Glomerular endothelial cell (primary cell): Measurements from ENCODE around the gene NOM1. TPM values are rescaled to one million over a fixed set of nuclear protein-coding genes. Genes with fewer than 3 reads are reported as not detected.

Experiments
- DNase-seq: peaks from one replicate; pipeline ENCODE4 v3.0.0-alpha.2; 2011; ENCODE audit warnings: low read depth, low spot score; ENCODE audit errors: extremely low read depth
- total RNA-seq: library from RNA; depleted of rRNA; stranded (reverse); fragments of >200 nt; gene quantifications from 2 replicates; pipeline ENCODE4 v1.2.3, GENCODE V29; 2015

NOM1 gene
- total RNA-seq, 1 donor from 2014 or later = 43.8 TPM

DNA sequence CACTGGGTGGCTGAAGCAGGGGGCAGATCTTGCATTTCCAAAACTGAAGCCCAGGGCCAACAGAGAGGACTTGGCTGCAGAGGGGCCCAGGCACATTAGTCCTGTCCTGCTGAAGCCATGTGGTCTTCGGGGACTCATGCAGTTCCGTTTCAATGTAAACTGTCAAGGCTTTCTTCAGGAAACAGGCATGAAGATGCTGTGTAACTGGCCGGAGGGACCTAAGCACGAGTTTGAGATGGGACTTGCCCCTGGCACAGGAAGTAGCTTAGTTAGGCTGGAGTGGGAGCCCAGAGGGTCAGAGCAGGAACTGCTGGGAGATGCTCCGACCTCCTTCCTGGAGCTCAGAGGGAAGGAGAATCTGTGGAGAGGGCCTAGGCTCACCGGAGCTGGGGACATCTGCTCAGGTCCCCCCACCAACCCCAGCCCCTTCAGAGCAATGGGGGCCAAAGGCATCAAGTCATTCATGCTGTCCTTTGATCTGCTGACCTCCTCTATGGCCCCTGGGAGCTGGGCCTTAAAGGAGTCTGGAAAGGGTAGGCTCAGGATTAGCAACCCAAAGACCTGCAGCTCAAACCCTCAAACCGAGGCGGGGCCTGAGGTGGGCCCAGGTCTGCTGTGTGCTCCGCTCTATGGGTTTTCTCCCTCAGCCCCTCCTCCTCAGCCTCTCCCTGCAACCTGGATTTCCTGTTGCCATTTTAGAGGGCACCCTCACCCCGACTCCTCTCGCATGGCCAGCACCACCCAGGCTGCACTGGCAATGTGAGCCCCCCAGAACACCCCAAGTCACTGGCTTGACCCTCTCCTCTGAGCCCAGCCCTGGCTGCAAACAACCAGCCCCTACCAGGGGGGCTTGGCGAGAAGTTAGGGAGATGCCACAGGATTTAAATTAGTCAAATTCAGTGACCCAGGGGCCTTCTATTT, 65.4 kb downstream of the NOM1 start:
- no peak for DNase-seq

DNA sequence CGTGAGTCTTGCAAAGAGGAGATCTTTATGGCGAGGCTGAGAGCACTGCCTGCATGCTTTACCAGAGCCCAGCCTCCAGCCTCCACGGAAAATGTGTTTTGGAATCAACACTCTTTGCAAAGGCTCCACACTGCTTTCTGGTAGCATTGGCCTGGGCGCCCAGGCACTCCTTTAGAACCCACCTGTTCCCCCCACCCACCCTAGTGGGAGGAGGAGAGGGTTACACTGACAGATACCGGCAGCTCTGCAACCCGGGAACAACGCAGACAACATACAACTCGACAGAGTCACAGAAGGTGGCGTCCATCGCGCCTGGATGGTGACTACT, 66.5 kb downstream of the NOM1 start:
- no peak for DNase-seq

DNA sequence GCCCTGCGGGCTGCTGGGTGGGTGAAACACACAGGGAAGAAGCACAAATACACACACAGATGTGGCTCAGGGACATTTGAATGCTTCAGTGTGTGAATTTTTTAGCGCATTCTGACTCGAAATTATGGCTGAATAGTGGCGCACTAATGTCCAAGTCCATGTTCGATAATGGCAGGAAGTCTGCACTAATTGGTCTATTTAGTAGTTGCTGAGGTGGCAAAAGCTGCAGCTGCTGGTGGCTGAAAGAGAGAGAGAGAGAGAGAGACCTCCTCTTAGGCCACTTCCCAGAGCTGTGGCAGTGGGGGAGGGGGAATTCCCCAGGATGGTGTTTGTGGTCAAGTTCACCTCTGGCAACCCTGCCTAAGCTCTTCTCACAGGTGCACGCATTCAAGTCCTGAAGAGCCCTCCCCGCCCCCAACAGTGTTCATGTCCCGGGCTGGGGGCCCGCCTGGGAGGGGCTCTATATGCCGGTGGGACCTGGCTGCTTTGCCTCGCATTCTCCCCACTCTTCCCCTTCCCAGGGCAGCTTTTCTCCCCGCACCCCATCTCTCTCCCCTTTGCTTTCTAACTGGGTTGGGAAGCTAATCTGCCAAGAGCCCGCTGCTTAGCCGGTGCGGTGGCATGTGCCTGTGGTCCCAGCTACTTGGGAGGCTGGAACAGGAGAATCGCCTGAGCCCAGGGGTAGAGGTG, 67.0 kb downstream of the NOM1 start:
- no peak for DNase-seq

DNA sequence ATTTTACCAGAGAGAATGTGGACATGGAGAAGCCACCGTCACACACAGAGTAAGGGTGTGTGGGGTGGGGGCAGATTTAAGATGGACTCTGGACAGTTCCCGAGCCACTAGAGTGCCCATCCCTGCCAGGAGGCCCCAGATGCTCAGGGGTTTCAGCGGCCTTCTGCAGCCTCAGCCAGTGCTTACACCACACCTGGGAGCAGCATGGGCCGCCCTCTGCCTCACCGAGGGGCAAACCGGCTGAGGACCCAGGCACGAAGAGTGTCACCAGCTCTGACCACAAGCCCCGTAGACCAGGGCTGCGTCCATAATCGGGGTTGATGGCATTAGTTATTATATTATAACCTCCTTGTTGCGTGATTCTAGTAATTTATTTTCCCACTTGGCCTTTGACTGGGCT, 67.6 kb downstream of the NOM1 start:
- no peak for DNase-seq

DNA sequence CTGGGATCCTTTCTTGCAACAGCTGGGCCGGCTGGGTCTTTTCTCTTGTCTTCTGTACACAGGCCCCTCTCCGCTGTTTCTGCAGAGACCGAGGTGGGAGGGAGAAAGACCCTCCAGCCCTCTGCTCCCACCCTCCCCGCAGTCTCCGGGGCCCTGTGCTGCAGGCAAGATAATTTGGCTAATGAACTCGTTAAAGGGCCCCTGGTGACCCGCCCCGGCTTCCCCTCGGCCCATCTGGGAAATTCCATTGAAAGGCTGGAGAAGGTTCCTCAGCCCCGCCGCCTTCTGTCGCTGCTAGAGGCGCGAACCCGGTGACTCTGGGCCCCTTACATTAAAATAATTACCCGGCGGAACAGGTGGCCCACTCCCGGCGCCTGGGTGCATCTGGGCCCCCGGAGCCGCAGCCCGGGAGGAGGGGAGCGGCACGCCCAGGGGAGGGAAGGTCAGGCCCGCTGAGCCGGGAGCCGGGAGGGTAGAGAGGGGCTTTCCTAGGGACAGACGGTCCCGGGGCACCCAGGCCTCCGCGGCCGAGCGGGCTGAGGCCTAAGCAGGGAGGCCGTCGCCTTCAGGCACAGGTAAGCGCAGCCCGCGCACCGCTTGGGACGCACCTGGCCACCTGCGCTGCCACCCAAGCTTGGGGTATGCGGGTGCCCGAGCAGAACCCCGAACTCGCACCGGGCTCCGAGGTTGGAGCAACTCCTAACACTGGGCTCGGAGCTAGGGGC, 68.3 kb downstream of the NOM1 start:
- no peak for DNase-seq

DNA sequence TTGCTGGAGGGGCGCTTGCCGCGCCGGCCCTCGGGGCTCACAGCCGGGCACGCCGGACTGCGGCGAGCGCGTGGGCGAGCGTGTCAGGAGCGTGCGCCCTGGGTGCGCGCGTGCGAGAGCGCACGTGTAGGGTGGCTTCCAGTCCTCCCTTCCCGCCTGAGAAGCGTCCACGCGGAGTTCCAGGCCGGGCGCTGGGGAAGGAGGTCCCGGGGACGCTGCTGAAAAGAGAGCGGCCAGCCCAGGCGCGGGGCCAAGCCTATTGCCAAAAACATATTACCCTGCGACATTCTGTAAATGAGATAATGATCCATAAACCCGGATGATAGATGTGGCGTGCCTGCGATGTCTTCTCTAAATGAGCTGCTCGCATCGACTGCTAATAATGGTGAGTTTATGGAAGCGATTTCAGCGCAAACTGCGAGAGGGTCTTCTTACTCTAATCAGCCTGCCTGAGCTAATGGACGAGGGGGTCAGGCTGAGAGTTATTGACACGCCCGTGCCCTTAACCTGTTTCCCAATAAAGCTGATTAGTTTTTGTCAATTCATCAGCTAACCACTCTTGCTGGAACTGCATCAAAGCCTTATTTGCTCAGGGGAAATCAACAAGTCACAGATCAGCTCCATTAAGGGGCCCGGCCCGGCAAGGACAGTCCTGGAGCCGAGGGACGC, 69.0 kb downstream of the NOM1 start:
- DNase-seq = no peak

DNA sequence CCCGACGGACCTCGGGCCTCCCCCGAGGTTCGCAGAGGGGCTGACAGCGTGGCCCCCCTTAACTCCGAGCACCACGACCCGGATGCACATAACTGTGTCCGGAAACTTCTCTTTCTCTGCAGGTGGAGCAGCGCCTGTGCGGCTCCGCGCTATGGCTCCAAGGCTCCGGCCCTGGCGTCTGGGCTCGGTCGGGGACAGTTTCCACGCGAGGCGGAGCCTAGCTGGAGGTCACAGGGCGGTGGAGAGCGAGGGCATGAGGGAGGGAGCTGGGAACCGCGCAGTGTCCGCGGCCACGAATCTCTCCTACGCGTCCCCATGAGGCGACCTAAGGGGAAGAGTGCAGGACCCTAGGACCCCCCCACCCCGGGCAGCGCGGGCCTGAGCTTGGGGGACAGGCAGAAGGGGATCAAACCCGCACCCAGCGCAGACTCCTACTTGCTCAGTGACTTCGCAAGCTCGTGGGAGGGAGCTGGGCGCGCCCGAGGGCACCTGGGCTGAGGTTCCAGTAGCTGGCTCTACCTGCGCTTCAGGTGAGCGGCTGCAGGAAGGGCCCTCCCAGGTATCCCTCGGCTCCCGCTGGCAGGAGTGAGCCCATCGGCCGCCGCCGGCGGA, 69.6 kb downstream of the NOM1 start:
- no peak for DNase-seq

DNA sequence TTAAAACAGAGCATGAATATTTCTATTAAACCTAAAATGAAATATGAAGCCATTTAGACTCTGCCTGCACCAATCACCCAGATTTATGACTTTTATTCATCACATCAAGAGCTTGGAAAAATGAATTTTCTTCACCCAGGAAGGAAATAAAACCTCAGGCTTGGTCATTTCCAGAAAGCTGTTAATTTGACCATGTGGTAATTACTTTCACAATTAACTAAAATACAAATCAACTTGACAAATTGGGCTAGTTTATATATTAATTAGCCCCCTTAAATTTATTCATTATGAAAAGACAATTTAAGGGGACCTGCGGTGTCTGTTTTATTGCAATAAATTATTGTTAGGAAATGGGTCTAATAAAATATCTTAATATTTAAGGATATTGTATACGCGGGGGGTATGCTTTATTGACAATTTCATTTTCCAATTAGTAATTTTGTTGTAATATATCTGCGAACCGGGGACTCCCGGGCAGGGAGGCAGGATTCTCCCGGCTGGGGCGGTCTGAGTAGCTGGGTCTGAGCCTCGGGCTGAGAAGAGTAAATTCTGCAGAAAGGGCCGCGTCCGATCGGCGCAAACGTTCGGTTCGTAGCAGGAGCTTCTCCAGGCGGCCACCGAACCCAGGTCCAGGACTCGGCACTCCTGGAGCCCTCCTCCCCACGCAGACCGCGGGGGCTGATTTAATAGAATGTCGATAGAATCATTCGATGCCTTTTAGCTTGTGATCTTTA, 70.4 kb downstream of the NOM1 start:
- no peak for DNase-seq

DNA sequence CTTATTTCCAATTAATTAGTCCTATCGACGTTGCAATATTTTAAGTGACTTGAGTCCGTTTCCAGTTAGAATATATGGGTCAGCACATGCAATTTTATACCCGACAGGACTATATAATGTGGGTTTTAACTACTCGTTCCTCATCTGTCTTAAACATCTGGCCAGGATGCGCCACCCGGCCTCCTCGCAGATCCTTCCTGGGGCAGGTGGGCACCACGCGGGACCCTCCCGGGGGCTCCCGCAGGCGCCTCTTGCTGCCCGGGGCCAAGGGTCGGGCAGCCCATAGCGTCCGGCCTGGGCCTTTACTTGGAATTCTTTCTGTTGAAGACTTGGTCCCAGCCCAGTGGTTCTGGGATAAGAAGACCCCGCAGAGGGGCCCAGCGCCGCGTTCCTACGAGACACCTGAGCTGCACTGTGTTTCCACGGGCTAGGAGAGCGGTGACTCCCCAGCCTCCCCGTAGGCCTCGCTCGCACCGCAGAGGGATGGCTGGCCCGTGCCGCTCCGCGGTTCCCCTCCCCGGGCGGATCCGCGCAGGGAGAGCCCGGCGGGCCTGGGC, 71.1 kb downstream of the NOM1 start:
- no peak for DNase-seq

DNA sequence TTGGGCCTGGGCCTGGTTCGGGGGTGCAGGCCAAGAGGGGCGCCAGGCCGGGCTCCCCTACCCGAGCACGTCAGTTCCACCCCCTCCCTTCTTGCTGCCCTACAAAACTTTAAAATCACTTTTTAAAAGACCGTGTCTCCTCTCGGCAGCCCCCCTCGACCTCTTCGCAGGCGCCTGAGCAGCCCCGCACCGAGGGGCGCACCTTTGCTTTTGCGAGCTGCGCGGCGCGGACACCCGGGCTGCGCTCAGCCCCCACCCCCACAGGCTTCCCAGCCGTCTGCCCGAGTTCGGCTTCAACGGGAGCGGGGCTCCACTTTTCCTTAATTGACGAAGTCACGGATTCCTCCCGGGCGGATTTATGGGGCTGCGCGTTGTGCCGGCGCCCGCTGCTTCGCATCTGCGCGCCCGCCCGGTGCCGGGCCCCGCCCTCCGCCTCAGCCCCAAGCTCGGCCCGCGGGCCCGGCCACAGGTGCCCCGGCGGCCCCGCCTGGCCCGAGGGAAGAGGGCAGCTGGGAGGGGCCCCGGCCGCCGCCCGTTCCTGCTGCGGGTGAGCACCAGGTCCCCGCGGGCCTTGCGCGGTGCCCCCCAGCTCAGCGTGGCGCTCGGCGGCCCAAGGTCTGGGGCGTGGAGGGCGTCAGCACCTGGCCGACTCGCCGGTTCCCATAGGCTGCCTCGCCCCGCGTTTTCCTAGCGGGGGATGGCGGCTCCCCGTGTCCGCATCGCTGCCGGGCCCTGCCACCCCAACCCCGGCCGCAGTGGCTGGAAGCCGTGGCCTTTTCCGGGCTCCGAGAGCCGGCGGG, 71.8 kb downstream of the NOM1 start:
- DNase-seq = no peak

DNA sequence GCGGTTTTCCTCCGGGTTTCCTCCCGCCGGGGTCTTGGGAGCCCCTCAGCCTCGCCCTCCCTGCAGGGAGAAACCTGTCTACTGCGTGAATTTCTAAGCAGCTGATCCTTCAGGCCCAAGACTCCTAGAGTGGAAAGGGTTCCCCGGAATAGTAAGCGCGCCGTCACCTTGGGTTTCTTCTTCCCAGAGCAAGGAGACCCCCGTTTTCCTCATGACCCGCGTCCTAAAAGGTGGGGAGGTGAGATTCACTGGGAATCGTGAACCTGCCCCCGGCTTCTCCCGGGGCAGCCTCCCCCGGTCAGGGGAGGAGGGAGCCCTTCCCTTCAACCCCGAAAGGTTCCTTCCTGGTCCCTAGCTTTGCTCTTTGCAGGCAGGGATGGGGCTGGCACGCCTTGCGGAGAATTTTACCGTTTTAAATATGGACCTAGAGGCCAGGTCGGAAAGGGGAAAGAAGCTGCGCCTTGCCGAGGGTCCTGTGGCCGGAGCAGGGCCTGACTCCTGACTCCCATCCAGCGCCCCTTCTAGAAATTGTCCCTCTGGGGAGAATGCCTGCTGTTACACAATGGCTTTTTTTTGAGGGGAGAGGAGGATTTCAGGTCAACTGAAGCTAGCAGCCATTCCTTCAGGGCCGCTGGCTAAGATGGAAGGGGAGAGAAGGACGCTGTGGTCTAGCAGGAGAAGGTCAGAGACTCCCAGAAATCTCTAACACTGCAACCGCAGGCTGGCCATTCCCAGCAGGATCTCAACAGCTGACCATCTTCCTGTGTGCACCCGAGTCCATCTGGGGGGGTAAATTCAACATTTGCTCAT, 72.6 kb downstream of the NOM1 start:
- DNase-seq = no peak

Other genes starting within 250 kb of the NOM1 start
- gene LMBR1, start 56.5 kb upstream of the NOM1 start, total RNA-seq = 98.6 and 170 TPM in 2 replicates
- 0.10 TPM in 1 of 2 replicates, not detected in the other for gene MNX1, start 61.0 kb downstream of the NOM1 start, total RNA-seq
- 73.7 and 85.2 TPM in 2 replicates for gene UBE3C, start 189.2 kb downstream of the NOM1 start, total RNA-seq